HepG2 (cell line): Measurements from ENCODE around the gene C11orf21. TPM values are rescaled to one million over a fixed set of nuclear protein-coding genes. Genes with fewer than 3 reads are reported as not detected.

Source experiments
- ARID3A ChIP-seq: IDR thresholded peaks from 2 replicates; pipeline ENCODE4 v1.6.1; 2012; ENCODE audit warnings: low read depth, low read length, improper control_type of control experiment
- ETS1 ChIP-seq: sonication (generic); formaldehyde crosslinking; IDR thresholded peaks from 2 replicates; pipeline ENCODE4 v1.4.0; 2020; ENCODE audit warnings: missing genetic modification reagents
- NFE2 ChIP-seq: sonication (generic); formaldehyde crosslinking; IDR thresholded peaks from 2 replicates; pipeline ENCODE4 v1.4.0; 2020; ENCODE audit warnings: missing genetic modification reagents
- REPIN1 ChIP-seq: sonication (generic); formaldehyde crosslinking; IDR thresholded peaks from 2 replicates; pipeline ENCODE4 v1.8.0; 2022; ENCODE audit warnings: missing genetic modification reagents, low read depth, mild to moderate bottlenecking, borderline replicate concordance
- RXRA ChIP-seq: sonication (generic); formaldehyde crosslinking; IDR thresholded peaks from 2 replicates; pipeline ENCODE4 v1.5.1; 2020; ENCODE audit warnings: missing genetic modification reagents
- SMAD1 ChIP-seq: sonication (generic); formaldehyde crosslinking; IDR thresholded peaks from 2 replicates; pipeline ENCODE4 v1.4.0; 2020; ENCODE audit warnings: missing genetic modification reagents, low read depth, mild to moderate bottlenecking, borderline replicate concordance
- SNRNP70 ChIP-seq: fragments of 200-400 bp; formaldehyde crosslinking; IDR thresholded peaks from 2 replicates; pipeline ENCODE4 v1.6.1; 2017; ENCODE audit warnings: mild to moderate bottlenecking, low read depth, low read length, moderate library complexity
- ZBTB2 ChIP-seq: sonication (generic); formaldehyde crosslinking; IDR thresholded peaks from 2 replicates; pipeline ENCODE4 v1.8.0; 2022; ENCODE audit warnings: low read depth, missing genetic modification reagents
- ZBTB40 ChIP-seq, 2 experiments: fragments of 450-650 bp in 1 of 2; sonication (generic) in 1 of 2; formaldehyde crosslinking in 1 of 2; IDR thresholded peaks; 2 replicates each; pipeline versions ENCODE4 v1.6.1 to v1.8.0; 2016 to 2022; ENCODE audit warnings: antibody characterized with exemption in 1 of 2, mild to moderate bottlenecking in 1 of 2, missing genetic modification reagents in 1 of 2
- ZNF274 ChIP-seq: sonication (generic); formaldehyde crosslinking; IDR thresholded peaks from 2 replicates; pipeline ENCODE4 v1.5.1; 2020; ENCODE audit warnings: mild to moderate bottlenecking, missing genetic modification reagents
- ZNF598 ChIP-seq: sonication (generic); formaldehyde crosslinking; IDR thresholded peaks from 2 replicates; pipeline ENCODE4 v1.5.1; 2020; ENCODE audit warnings: mild to moderate bottlenecking, missing genetic modification reagents, borderline replicate concordance
- ZNF770 ChIP-seq: sonication (generic); formaldehyde crosslinking; IDR thresholded peaks from 2 replicates; pipeline ENCODE4 v1.5.0; 2020; ENCODE audit warnings: mild to moderate bottlenecking, missing genetic modification reagents
- polyA plus RNA-seq, 8 experiments: library from polyadenylated mRNA; depleted of rRNA in 3 of 8; stranded (reverse) in 7 of 8; unstranded in 1 of 8; fragments of >200 nt; fragmentation: Illumina TruSeq in 4 of 8; extraction: Trizol in 4 of 8; gene quantifications; 2 replicates each; pipeline versions ENCODE4 v1.2.1 to v1.2.3, GENCODE V29; 2011 to 2016; ENCODE audit warnings: low read depth in 4 of 8, missing spikeins in 1 of 8, mixed read lengths in 1 of 8; ENCODE audit not compliant: insufficient read depth in 1 of 8
- total RNA-seq, 5 experiments: library from RNA; depleted of rRNA; stranded (reverse); fragments of >200 nt; fragmentation: Illumina TruSeq; extraction: Trizol; gene quantifications; 2 replicates each; pipeline ENCODE4 v1.2.3, GENCODE V29; 2016; ENCODE audit warnings: low read depth in 1 of 5

Gene C11orf21
- total and polyA plus RNA-seq, 2 of the 13 experiments (the other 11 are each of a cell fraction or from before 2014, with no cell fraction given) = 0.08 TPM; not detected in 1

- TF ChIP-seq ZBTB40 (IDR thresholded peaks at IDR 0.05) (no peak), ZBTB40 (CRISPR knock-in tag; IDR thresholded peaks at IDR 0.05) (no peak), RXRA (CRISPR knock-in tag) (no peak), NFE2 (CRISPR knock-in tag) (no peak), ZNF598 (no peak), ZNF274 (no peak), ZBTB2 (no peak), SNRNP70 (no peak), SMAD1 (CRISPR knock-in tag) (no peak), ZNF770 (CRISPR knock-in tag) (no peak), ETS1 (CRISPR knock-in tag) (no peak), ARID3A (no peak), REPIN1 (CRISPR knock-in tag) (no peak)
- TF ChIP-seq, all 625 proteins: peak for 0
These were observed 24.7 kb downstream of the C11orf21 start (continued) for GRCh38 chr11:2277008-2277346.
